H1 (cell line): ENCODE data around the gene PLA2G4F. TPM values are rescaled to one million over a fixed set of nuclear protein-coding genes. Genes with fewer than 3 reads are reported as not detected.

ENCODE experiments used
- KDM4A ChIP-seq: IDR thresholded peaks from one replicate; pipeline ENCODE4 v1.7.1; 2012; ENCODE audit warnings: low read depth, mild to moderate bottlenecking, moderate library complexity, low read length, inconsistent platforms; ENCODE audit not compliant: severe bottlenecking
- RFX5 ChIP-seq: IDR thresholded peaks from 2 replicates; pipeline ENCODE4 v1.6.1; 2011; ENCODE audit warnings: low read depth, low read length, improper control_type of control experiment, borderline replicate concordance
- SAP30 ChIP-seq: fragments of 300-600 bp; sonication (generic); IDR thresholded peaks from 2 replicates; pipeline ENCODE4 v1.7.1; 2012; ENCODE audit warnings: low read length, moderate library complexity, mild to moderate bottlenecking, inconsistent platforms; ENCODE audit not compliant: insufficient read depth, insufficient replicate concordance
- polyA plus RNA-seq, 7 experiments: library from polyadenylated mRNA; depleted of rRNA in 3 of 7; stranded (reverse) in 5 of 7; unstranded in 2 of 7; fragments of >200 nt in 5 of 7; fragments of 200-250 nt in 2 of 7; gene quantifications; 1 replicate in 5 of 7; 2 replicates in 1 of 7; 4 replicates in 1 of 7; pipeline versions ENCODE4 v1.2.1 to v1.2.3, GENCODE V29; 2011 to 2013; ENCODE audit warnings: missing spikeins in 2 of 7, mixed read lengths in 2 of 7
- total RNA-seq: library from RNA; stranded (reverse); fragmentation: NEBNext Ultra II Directional; extraction: Animal tissue kit (Norgen Biotek cat#: 25700); gene quantifications from 2 replicates; pipeline ENCODE4 v1.2.1, GENCODE V29; 2021

Gene PLA2G4F
- total and polyA plus RNA-seq, 2 of the 8 experiments (the other 6 are each of a cell fraction or from before 2014, with no cell fraction given): not detected

GRCh38 chr15:42101861-42102260 lies 54.6 kb downstream of the PLA2G4F start (continued):
- TF ChIP-seq RFX5: no peak
- no peak for TF ChIP-seq SAP30
- no peak for TF ChIP-seq KDM4A
- TF ChIP-seq, all 59 proteins: peak for 0
